K562 (cell line): ENCODE measurements around the gene LY6G6F. TPM values are rescaled to one million over a fixed set of nuclear protein-coding genes. Genes with fewer than 3 reads are reported as not detected.
A peak's percentile ranks its signal among the peaks of the same experiment; 100 is the strongest.

Experiments used
- BACH1 ChIP-seq: fragments of 200-800 bp; sonication (Bioruptor generic); IDR thresholded peaks from 2 replicates; pipeline ENCODE4 v1.6.1; 2016; ENCODE audit warnings: missing genetic modification characterization, missing compliant biosample characterization
- CHCHD3 ChIP-seq: fragments of 250-450 bp; sonication (Bioruptor Pico); IDR thresholded peaks from 2 replicates; pipeline ENCODE4 v2.1.2; 2022; ENCODE audit warnings: mild to moderate bottlenecking
- CREB1 ChIP-seq, 2 experiments: sonication (generic) in 1 of 2; formaldehyde crosslinking in 1 of 2; IDR thresholded peaks; 2 replicates each; pipeline versions ENCODE4 v1.6.1 to v1.8.0; 2012 to 2022; ENCODE audit warnings: inconsistent platforms in 1 of 2, mild to moderate bottlenecking in 1 of 2, missing genetic modification reagents in 1 of 2, moderate library complexity in 1 of 2
- FOXK1 ChIP-seq: sonication (generic); formaldehyde crosslinking; IDR thresholded peaks from 2 replicates; pipeline ENCODE4 v1.8.0; 2022; ENCODE audit warnings: missing genetic modification reagents, mild to moderate bottlenecking, borderline replicate concordance
- FUS ChIP-seq: fragments of 200-400 bp; formaldehyde crosslinking; optimal IDR thresholded peaks from 2 replicates; pipeline ENCODE3; 2017; ENCODE audit warnings: low read depth, low read length
- GTF2F1 ChIP-seq: IDR thresholded peaks from 2 replicates; pipeline ENCODE4 v1.6.1; 2011; ENCODE audit warnings: low read depth, low read length, improper control_type of control experiment
- MIER1 ChIP-seq: fragments of 450-650 bp; IDR thresholded peaks from 2 replicates; pipeline ENCODE4 v1.6.1; 2016; ENCODE audit warnings: antibody characterized with exemption, mild to moderate bottlenecking, low read depth
- NFYB ChIP-seq: IDR thresholded peaks from 2 replicates; pipeline ENCODE4 v1.6.1; 2011; ENCODE audit warnings: mild to moderate bottlenecking, moderate library complexity; ENCODE audit not compliant: insufficient read length; ENCODE audit errors: extremely low read depth
- NR1H2 ChIP-seq: sonication (generic); formaldehyde crosslinking; IDR thresholded peaks from 2 replicates; pipeline ENCODE4 v1.4.0; 2020; ENCODE audit warnings: mild to moderate bottlenecking, missing genetic modification reagents
- NR3C1 ChIP-seq: sonication (generic); formaldehyde crosslinking; IDR thresholded peaks from 2 replicates; pipeline ENCODE4 v1.8.1; 2022; ENCODE audit warnings: missing genetic modification reagents
- PATZ1 ChIP-seq: fragments of 250-450 bp; sonication (Bioruptor Pico); IDR thresholded peaks from 2 replicates; pipeline ENCODE4 v1.5.0; 2020; ENCODE audit warnings: mild to moderate bottlenecking, borderline replicate concordance
- PCBP1 ChIP-seq: fragments of 200-400 bp; formaldehyde crosslinking; IDR thresholded peaks from 2 replicates; pipeline ENCODE4 v1.6.1; 2018; ENCODE audit warnings: mild to moderate bottlenecking, low read depth, low read length; ENCODE audit not compliant: poor library complexity, severe bottlenecking
- POLR2B ChIP-seq: fragments of 450-650 bp; IDR thresholded peaks from 2 replicates; pipeline ENCODE4 v1.6.1; 2018; ENCODE audit warnings: low read depth; ENCODE audit not compliant: partially characterized antibody
- SUPT5H ChIP-seq: fragments of 450-650 bp; IDR thresholded peaks from 2 replicates; pipeline ENCODE4 v1.6.1; 2016
- ZKSCAN3 ChIP-seq: fragments of 250-450 bp; sonication (Bioruptor Pico); IDR thresholded peaks from 2 replicates; pipeline ENCODE4 v1.4.0; 2020
- ZNF445 ChIP-seq: fragments of 250-450 bp; sonication (Bioruptor Pico); IDR thresholded peaks from 2 replicates; pipeline ENCODE4 v1.4.0; 2020; ENCODE audit warnings: low read depth, mild to moderate bottlenecking, moderate library complexity
- ZSCAN29 ChIP-seq: fragments of 450-650 bp; IDR thresholded peaks from 2 replicates; pipeline ENCODE4 v1.6.1; 2017
- polyA plus RNA-seq, 8 experiments: library from polyadenylated mRNA; depleted of rRNA in 4 of 8; stranded (reverse) in 5 of 8; unstranded in 3 of 8; fragments of >200 nt; fragmentation: Nextera tagmentation in 2 of 8; fragmentation: Illumina TruSeq in 1 of 8; extraction: Ambion mirVana in 2 of 8; extraction: Trizol in 1 of 8; gene quantifications; 2 replicates each; pipeline versions ENCODE4 v1.2.1 to v1.2.3, GENCODE V29; 2011 to 2014; ENCODE audit warnings: inconsistent platforms in 1 of 8, missing spikeins in 1 of 8
- total RNA-seq, 7 experiments: library from RNA; depleted of rRNA in 6 of 7; stranded (reverse); fragments of >200 nt in 6 of 7; fragmentation: Illumina TruSeq in 2 of 7; extraction: Trizol in 2 of 7; gene quantifications; 2 replicates each; pipeline versions ENCODE4 v1.2.1 to v1.2.3, GENCODE V29; 2011 to 2021; ENCODE audit warnings: low replicate concordance in 1 of 7
- TF ChIP-seq, protein P1 (sequence below), 2 experiments: fragments of 450-650 bp in 1 of 2; sonication (generic) in 1 of 2; formaldehyde crosslinking in 1 of 2; IDR thresholded peaks in 1 of 2; conservative IDR thresholded peaks in 1 of 2; 2 replicates each; pipeline versions ENCODE4 v1.6.1 to v1.8.1; 2016 to 2023; ENCODE audit warnings: mild to moderate bottlenecking in 2 of 2, moderate library complexity in 2 of 2, inconsistent platforms in 1 of 2, missing genetic modification reagents in 1 of 2
- TF ChIP-seq, protein P2 (sequence below): fragments of 450-650 bp; conservative IDR thresholded peaks from 2 replicates; pipeline ENCODE4 v1.6.1; 2016; ENCODE audit warnings: missing genetic modification characterization, low read depth, mild to moderate bottlenecking, control low read depth, missing compliant biosample characterization
- TF ChIP-seq, protein P3 (sequence below): sonication (generic); formaldehyde crosslinking; IDR thresholded peaks from 2 replicates; pipeline ENCODE4 v1.9.0; 2022; ENCODE audit warnings: mild to moderate bottlenecking, missing genetic modification reagents

LY6G6F gene
- total and polyA plus RNA-seq, 9 of the 15 experiments (the other 6 are each of a cell fraction or from before 2014, with no cell fraction given): 0.14 to 0.50 (median 0.28) TPM; not detected in 2

DNA sequence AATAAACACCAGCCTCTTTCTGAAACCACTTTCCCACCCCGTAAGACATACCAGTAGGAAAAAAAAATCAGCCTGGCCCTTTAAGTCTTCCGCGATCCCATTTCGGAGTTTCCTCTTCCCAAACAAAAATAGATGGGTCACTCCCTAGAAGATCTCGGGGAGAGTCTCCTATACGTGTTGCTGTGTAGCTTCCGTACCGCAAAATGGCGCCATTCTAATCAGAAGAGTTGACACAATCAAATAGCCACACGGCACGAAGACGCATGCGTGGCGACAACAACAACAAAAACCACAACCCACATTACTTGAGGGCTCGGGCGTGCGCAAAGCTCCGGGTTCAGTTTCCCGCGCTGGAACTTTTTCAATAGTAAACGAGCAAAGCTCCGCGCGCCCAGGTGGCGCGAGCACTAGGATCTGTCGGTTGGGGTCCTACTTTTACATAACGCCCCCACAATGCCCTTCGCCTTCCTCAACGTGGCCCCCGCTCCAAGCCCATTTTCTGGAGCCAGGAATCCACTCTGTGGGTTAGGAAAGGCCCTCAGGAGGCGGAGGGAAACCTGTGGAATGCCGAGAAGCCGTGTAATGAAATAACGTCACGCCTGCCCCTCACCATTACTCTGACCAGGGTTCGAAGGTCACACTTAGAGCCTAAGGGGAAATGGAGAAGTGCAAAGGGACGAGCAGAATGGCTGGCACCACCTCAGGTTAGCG is 41.7 kb upstream of the LY6G6F start, which contains the start of gene GPANK1 (continued):
- TF ChIP-seq POLR2B (peak; percentile 58), FUS (no peak), PATZ1 (no peak), FOXK1 (peak; percentile 95; the same call in 1 of the 2 replicates), NFYB (no peak), ZKSCAN3 (no peak), GTF2F1 (peak; percentile 63; the same call in 1 of the 2 replicates), NR3C1 (no peak), MIER1 (no peak), CHCHD3 (CRISPR knock-in tag) (peak; percentile 74; the same call in 1 of the 2 replicates), SUPT5H (peak; percentile 91; the same call in 1 of the 2 replicates), ZSCAN29 (no peak), BACH1 (no peak), NR1H2 (peak; percentile 46), ZNF445 (CRISPR knock-in tag) (no peak), CREB1 (IDR thresholded peaks at IDR 0.05) (peak; percentile 64), CREB1 (CRISPR knock-in tag; IDR thresholded peaks at IDR 0.05) (peak; percentile 79), PCBP1 (no peak)
- TF ChIP-seq, protein P1, sequence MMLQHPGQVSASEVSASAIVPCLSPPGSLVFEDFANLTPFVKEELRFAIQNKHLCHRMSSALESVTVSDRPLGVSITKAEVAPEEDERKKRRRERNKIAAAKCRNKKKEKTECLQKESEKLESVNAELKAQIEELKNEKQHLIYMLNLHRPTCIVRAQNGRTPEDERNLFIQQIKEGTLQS (IDR thresholded peaks at IDR 0.05): no peak
- TF ChIP-seq, protein P1 (CRISPR knock-in tag; conservative IDR thresholded peaks at IDR 0.05): peak; percentile 91
- TF ChIP-seq, protein P2, sequence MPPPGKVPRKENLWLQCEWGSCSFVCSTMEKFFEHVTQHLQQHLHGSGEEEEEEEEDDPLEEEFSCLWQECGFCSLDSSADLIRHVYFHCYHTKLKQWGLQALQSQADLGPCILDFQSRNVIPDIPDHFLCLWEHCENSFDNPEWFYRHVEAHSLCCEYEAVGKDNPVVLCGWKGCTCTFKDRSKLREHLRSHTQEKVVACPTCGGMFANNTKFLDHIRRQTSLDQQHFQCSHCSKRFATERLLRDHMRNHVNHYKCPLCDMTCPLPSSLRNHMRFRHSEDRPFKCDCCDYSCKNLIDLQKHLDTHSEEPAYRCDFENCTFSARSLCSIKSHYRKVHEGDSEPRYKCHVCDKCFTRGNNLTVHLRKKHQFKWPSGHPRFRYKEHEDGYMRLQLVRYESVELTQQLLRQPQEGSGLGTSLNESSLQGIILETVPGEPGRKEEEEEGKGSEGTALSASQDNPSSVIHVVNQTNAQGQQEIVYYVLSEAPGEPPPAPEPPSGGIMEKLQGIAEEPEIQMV (tag): no peak
- TF ChIP-seq, protein P3, sequence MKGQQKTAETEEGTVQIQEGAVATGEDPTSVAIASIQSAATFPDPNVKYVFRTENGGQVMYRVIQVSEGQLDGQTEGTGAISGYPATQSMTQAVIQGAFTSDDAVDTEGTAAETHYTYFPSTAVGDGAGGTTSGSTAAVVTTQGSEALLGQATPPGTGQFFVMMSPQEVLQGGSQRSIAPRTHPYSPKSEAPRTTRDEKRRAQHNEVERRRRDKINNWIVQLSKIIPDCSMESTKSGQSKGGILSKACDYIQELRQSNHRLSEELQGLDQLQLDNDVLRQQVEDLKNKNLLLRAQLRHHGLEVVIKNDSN (CRISPR knock-in tag): peak; percentile 50; the same call in 1 of the 2 replicates
